Fibroblast of the aortic adventitia (primary cell): Measurements from ENCODE around the gene MED22. TPM values are rescaled to one million over a fixed set of nuclear protein-coding genes. Genes with fewer than 3 reads are reported as not detected.
"Not testable (repeated sequence)": the region's sequence is repeated elsewhere in the genome, so short reads cannot be mapped to it uniquely, and the experiment has no call there.

Experiments
- DNase-seq: peaks from one replicate; pipeline ENCODE4 v3.0.0-alpha.2; 2010; ENCODE audit warnings: low read depth
- H3K4me3 ChIP-seq: 2 replicates; pipeline ENCODE4 v1.5.1; 2011; ENCODE audit warnings: low read depth, mild to moderate bottlenecking, control low read depth, low read length, moderate library complexity
- CTCF ChIP-seq: IDR thresholded peaks from 2 replicates; pipeline ENCODE4 v1.5.1; 2011; ENCODE audit warnings: mild to moderate bottlenecking, low read length, control low read depth, inconsistent platforms; ENCODE audit not compliant: insufficient read depth
- small RNA-seq: library from RNA; depleted of rRNA; stranded (forward); fragments of <200 nt; gene quantifications from one replicate; pipeline ENCODE3, GENCODE V24; 2012
- total RNA-seq: library from RNA; depleted of rRNA; stranded (reverse); fragments of >200 nt; gene quantifications from 2 replicates; pipeline ENCODE4 v1.2.3, GENCODE V29; 2012; ENCODE audit warnings: low replicate concordance

MED22 gene
- total RNA-seq, 1 donor = 17.7 TPM

- no peak for DNase-seq
- TF ChIP-seq CTCF = no peak
Observed at GRCh38 chr9:133301253-133302230, 46.4 kb downstream of the MED22 start.

GRCh38 chr9:133299996-133300395 lies 47.9 kb downstream of the MED22 start:
- H3K4me3 ChIP-seq, DNase-seq: not testable (repeated sequence)

More at GRCh38 chr9:133301253-133302230, 46.4 kb downstream of the MED22 start:
- no peak overlapping the region for H3K4me3 ChIP-seq

GRCh38 chr9:133294257-133294656 lies 53.7 kb downstream of the MED22 start:
- DNase-seq = no peak
- no peak for TF ChIP-seq CTCF
- no peak overlapping the region for H3K4me3 ChIP-seq

- DNase-seq = no peak
- no peak for TF ChIP-seq CTCF
- H3K4me3 ChIP-seq = no peak overlapping the region
Observed at GRCh38 chr9:133290751-133291302, 57.1 kb downstream of the MED22 start.

Small RNA genes lying within 50 kb of the gene (small RNA-seq; reads per million reads assigned to genes)
- gene RF00019 (not detected), gene SNORD24 (not detected), gene SNORD36A (not detected), gene SNORD36B (not detected), gene SNORD36C (not detected)

Other genes starting within 250 kb of the MED22 start
- 4.3 and 15.6 TPM in 2 replicates for gene RALGDS, start 226.9 kb downstream of the MED22 start, total RNA-seq
- gene GBGT1, start 184.2 kb downstream of the MED22 start, total RNA-seq = 0.98 and 1.6 TPM in 2 replicates
- not detected in 2 replicates for gene OBP2B, start 138.9 kb downstream of the MED22 start, total RNA-seq
- not detected in 2 replicates for gene ABO, start 72.9 kb downstream of the MED22 start, total RNA-seq
- 6.9 and 13.5 TPM in 2 replicates for gene SURF6, start 11.9 kb downstream of the MED22 start, total RNA-seq
- 2,301 and 2,411 TPM in 2 replicates for gene RPL7A, start 87 bp upstream of the MED22 start, total RNA-seq
- gene SURF1, start 8.4 kb upstream of the MED22 start, total RNA-seq = 25.1 and 49.3 TPM in 2 replicates
- gene SURF2, start 8.4 kb upstream of the MED22 start, total RNA-seq = 12.5 and 33.9 TPM in 2 replicates
- 103 and 275 TPM in 2 replicates for gene SURF4, start 27.9 kb upstream of the MED22 start, total RNA-seq
- 0.33 and 1.3 TPM in 2 replicates for gene STKLD1, start 28.2 kb upstream of the MED22 start, total RNA-seq
- gene REXO4, start 69.9 kb upstream of the MED22 start, total RNA-seq = 11.7 and 73.3 TPM in 2 replicates
- gene ADAMTS13, start 74.2 kb upstream of the MED22 start, total RNA-seq = 1.4 and 2.1 TPM in 2 replicates
- gene CACFD1, start 111.8 kb upstream of the MED22 start, total RNA-seq = 4.4 and 18.0 TPM in 2 replicates
- gene SLC2A6, start 131.0 kb upstream of the MED22 start, total RNA-seq = 0.74 and 7.3 TPM in 2 replicates
- gene MYMK, start 176.8 kb upstream of the MED22 start, total RNA-seq = not detected in 2 replicates
- 0.16 TPM in 1 of 2 replicates, not detected in the other for gene ADAMTSL2, start 186.6 kb upstream of the MED22 start, total RNA-seq